Fibroblast of lung (primary cell): ENCODE results near the gene CLECL1. TPM values are rescaled to one million over a fixed set of nuclear protein-coding genes. Genes with fewer than 3 reads are reported as not detected.

Experiments
- DNase-seq, 2 donors: peaks; one replicate each; pipeline versions ENCODE4 v3.0.0 to v3.0.0-alpha.2; 2010; ENCODE audit warnings: low read depth in 2 of 2
- H2AFZ ChIP-seq: 2 replicates; pipeline ENCODE4 v1.5.1; 2012; ENCODE audit warnings: low read length, control low read depth, inconsistent platforms
- H3K27ac ChIP-seq: 2 replicates; pipeline ENCODE4 v1.5.1; 2011; ENCODE audit warnings: low read length, control low read depth; ENCODE audit not compliant: insufficient read depth
- H3K27me3 ChIP-seq: 2 replicates; pipeline ENCODE4 v1.5.1; 2011; ENCODE audit warnings: mild to moderate bottlenecking, low read length; ENCODE audit not compliant: control insufficient read depth, insufficient read depth
- H3K36me3 ChIP-seq: 2 replicates; pipeline ENCODE4 v1.5.1; 2011; ENCODE audit warnings: low read length; ENCODE audit not compliant: control insufficient read depth, insufficient read depth
- H3K4me1 ChIP-seq: 2 replicates; pipeline ENCODE4 v1.5.1; 2011; ENCODE audit warnings: low read length; ENCODE audit not compliant: control insufficient read depth, insufficient read depth; ENCODE audit errors: extremely low read depth
- H3K4me2 ChIP-seq: 2 replicates; pipeline ENCODE4 v1.5.1; 2011; ENCODE audit warnings: low read length, control low read depth; ENCODE audit not compliant: insufficient read depth; ENCODE audit errors: extremely low read depth
- H3K4me3 ChIP-seq, 4 experiments: fragments of 200-600 bp in 1 of 4; sonication (generic) in 1 of 4; replicated peaks in 1 of 4; 2 replicates each; pipeline ENCODE4 v1.5.1; 2011 to 2016; ENCODE audit warnings: low read length in 4 of 4, low read depth in 3 of 4, mild to moderate bottlenecking in 3 of 4, control low read depth in 2 of 4, inconsistent platforms in 1 of 4, mixed read lengths in 1 of 4; ENCODE audit not compliant: insufficient read depth in 1 of 4; ENCODE audit errors: control extremely low read depth in 1 of 4
- H3K79me2 ChIP-seq: 2 replicates; pipeline ENCODE4 v1.5.1; 2012; ENCODE audit warnings: mild to moderate bottlenecking, low read length, inconsistent platforms; ENCODE audit not compliant: control insufficient read depth, insufficient read depth
- H3K9ac ChIP-seq: 2 replicates; pipeline ENCODE4 v1.5.1; 2011; ENCODE audit warnings: mild to moderate bottlenecking, low read length, control low read depth; ENCODE audit not compliant: insufficient read depth
- H3K9me3 ChIP-seq: 2 replicates; pipeline ENCODE4 v1.5.1; 2012; ENCODE audit warnings: low read depth, low read length; ENCODE audit not compliant: control insufficient read depth, insufficient read depth
- H4K20me1 ChIP-seq: 2 replicates; pipeline ENCODE4 v1.5.1; 2011; ENCODE audit warnings: low read length; ENCODE audit not compliant: control insufficient read depth, insufficient read depth; ENCODE audit errors: extremely low read depth
- EZH2 ChIP-seq: IDR thresholded peaks from 2 replicates; pipeline ENCODE4 v1.5.1; 2012; ENCODE audit warnings: low read length, control low read depth, mild to moderate bottlenecking; ENCODE audit errors: missing control alignments
- polyA plus RNA-seq, 2 donors: library from polyadenylated mRNA; depleted of rRNA in 1 of 2; stranded (reverse) in 1 of 2; unstranded in 1 of 2; fragments of >200 nt; gene quantifications; 2 replicates each; pipeline ENCODE4 v1.2.1, GENCODE V29; 2011 to 2012; ENCODE audit warnings: missing spikeins in 1 of 2
- total RNA-seq: library from RNA; depleted of rRNA; stranded (reverse); fragments of >200 nt; gene quantifications from 2 replicates; pipeline ENCODE4 v1.2.1, GENCODE V29; 2014
- TF ChIP-seq, protein P1 (sequence below), 2 donors: IDR thresholded peaks in 1 of 2; conservative IDR thresholded peaks in 1 of 2; 1 replicate in 1 of 2; 2 replicates in 1 of 2; pipeline ENCODE4 v1.5.1; 2011 to 2012; ENCODE audit warnings: low read length in 2 of 2, control low read depth in 1 of 2, inconsistent platforms in 1 of 2, low read depth in 1 of 2, mild to moderate bottlenecking in 1 of 2

The CLECL1 gene
- total and polyA plus RNA-seq, 2 donors (not counting 1 experiment from before 2014, with no cell fraction given): not detected

DNA sequence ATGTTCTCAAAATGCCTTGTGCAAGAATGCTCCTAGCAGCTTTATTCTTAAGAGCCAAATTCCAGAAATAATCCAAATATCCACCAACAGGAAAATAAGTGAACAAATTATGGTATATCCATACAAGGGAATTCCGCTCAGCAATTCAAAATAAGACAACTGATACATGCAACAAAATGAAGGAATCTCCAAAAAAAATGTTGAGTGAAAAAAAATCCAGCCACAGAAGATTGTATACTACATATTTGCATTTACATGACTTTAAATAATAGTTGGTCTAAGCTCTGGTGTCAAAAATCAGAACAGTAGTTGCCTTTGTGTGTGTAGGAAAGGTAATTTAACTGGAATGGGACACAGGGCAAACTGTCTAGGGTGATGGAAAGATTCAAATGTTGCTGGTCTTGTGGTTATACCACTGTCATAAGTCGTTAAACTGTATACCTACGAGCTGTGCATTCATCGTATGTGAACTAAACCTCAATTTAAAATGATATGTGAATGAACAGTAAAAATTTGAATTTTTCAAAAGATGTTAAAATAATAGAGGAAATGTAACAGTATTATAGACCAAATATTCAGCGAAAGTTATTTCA is 24.6 kb upstream of the CLECL1 start:
- DNase-seq: no peak
- Histone ChIP-seq H3K79me2 (no peaks in the 10 kb centered on the region), H3K27ac (no peak overlapping the region), H4K20me1 (no peaks in the 10 kb centered on the region), H3K9me3 (no peaks in the 10 kb centered on the region), H3K36me3 (no peaks in the 10 kb centered on the region), H3K4me2 (no peak overlapping the region), H3K9ac (no peak overlapping the region), H3K27me3 (no peaks in the 10 kb centered on the region), H2AFZ (no peak overlapping the region), H3K4me3 (no peak overlapping the region), H3K4me1 (no peaks in the 10 kb centered on the region)
- TF ChIP-seq EZH2: no peak
- TF ChIP-seq, protein P1, sequence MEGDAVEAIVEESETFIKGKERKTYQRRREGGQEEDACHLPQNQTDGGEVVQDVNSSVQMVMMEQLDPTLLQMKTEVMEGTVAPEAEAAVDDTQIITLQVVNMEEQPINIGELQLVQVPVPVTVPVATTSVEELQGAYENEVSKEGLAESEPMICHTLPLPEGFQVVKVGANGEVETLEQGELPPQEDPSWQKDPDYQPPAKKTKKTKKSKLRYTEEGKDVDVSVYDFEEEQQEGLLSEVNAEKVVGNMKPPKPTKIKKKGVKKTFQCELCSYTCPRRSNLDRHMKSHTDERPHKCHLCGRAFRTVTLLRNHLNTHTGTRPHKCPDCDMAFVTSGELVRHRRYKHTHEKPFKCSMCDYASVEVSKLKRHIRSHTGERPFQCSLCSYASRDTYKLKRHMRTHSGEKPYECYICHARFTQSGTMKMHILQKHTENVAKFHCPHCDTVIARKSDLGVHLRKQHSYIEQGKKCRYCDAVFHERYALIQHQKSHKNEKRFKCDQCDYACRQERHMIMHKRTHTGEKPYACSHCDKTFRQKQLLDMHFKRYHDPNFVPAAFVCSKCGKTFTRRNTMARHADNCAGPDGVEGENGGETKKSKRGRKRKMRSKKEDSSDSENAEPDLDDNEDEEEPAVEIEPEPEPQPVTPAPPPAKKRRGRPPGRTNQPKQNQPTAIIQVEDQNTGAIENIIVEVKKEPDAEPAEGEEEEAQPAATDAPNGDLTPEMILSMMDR (conservative IDR thresholded peaks at IDR 0.05 in 1 of 2, IDR thresholded peaks at IDR 0.05 in 1 of 2; ENCODE audit: low read depth in 1 of 2, low read length in 2 of 2): no peak

DNA sequence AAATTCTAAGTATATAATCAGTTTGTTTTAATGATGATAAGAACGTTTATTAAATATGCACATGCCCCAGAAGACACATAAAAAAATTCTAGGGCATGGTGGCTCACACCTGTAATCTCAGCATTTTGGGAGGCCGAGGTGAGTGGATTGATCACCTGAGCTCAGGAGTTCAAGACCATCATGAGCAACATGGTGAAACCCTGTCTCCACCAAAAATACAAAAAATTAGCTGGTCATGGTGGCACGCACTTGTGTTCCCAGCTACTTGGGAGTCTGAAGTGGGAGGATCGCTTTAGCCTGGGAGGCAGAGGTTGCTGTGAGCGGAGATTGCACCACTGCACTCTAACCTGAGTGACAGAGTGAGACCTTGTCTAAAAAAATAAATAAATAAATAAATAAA is 23.8 kb upstream of the CLECL1 start:
- Histone ChIP-seq H3K27me3 (no peaks in the 10 kb centered on the region), H3K4me2 (no peak overlapping the region), H3K36me3 (no peaks in the 10 kb centered on the region), H3K79me2 (no peaks in the 10 kb centered on the region), H3K9me3 (no peaks in the 10 kb centered on the region), H2AFZ (no peak overlapping the region), H3K4me3 (no peak overlapping the region), H4K20me1 (no peaks in the 10 kb centered on the region), H3K27ac (no peak overlapping the region), H3K4me1 (no peaks in the 10 kb centered on the region), H3K9ac (no peak overlapping the region)
- TF ChIP-seq, protein P1 (conservative IDR thresholded peaks at IDR 0.05 in 1 of 2, IDR thresholded peaks at IDR 0.05 in 1 of 2; ENCODE audit: low read depth in 1 of 2, low read length in 2 of 2): no peak
- TF ChIP-seq EZH2: no peak
- DNase-seq: no peak

DNA sequence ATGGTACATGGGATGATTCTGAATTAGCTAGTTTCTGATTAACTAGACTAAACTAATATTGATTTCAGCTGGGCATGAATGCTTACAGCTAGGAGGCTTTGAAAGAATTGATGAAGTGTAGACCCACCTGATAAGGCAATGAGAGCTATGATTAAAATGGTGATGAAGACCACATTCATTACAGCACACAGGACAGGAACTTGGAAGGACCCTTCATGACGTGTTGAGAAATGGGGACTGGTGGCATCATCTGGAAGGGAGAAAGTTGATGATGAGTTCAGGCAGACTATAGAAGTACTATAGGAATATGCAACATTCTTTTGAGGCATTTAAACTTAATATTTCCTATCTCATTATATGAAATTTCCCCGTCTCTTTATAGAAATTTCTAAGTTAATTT is 23.3 kb upstream of the CLECL1 start:
- no peak for DNase-seq
- H3K79me2 ChIP-seq: no peaks in the 10 kb centered on the region
- H3K27ac ChIP-seq: no peak overlapping the region
- H3K9me3 ChIP-seq: no peaks in the 10 kb centered on the region
- no peak overlapping the region for H3K4me3 ChIP-seq
- TF ChIP-seq, protein P1 (conservative IDR thresholded peaks at IDR 0.05 in 1 of 2, IDR thresholded peaks at IDR 0.05 in 1 of 2; ENCODE audit: low read depth in 1 of 2, low read length in 2 of 2): no peak
- no peak for TF ChIP-seq EZH2
- no peak overlapping the region for H2AFZ ChIP-seq
- no peaks in the 10 kb centered on the region for H4K20me1 ChIP-seq
- no peaks in the 10 kb centered on the region for H3K4me1 ChIP-seq
- no peaks in the 10 kb centered on the region for H3K36me3 ChIP-seq
- H3K9ac ChIP-seq: no peak overlapping the region
- H3K4me2 ChIP-seq: no peak overlapping the region
- no peaks in the 10 kb centered on the region for H3K27me3 ChIP-seq
